HUES48 (cell line): ENCODE results near the gene CYSTM1.
"Not testable (repeated sequence)": the region's sequence is repeated elsewhere in the genome, so short reads cannot be mapped to it uniquely, and the experiment has no call there.

ENCODE experiments used
- H3K27ac ChIP-seq: one replicate; pipeline ENCODE4 v1.7.0; 2013; ENCODE audit warnings: low read depth, low read length, inconsistent platforms
- H3K27me3 ChIP-seq: 2 replicates; pipeline ENCODE4 v1.6.1; 2013; ENCODE audit warnings: mild to moderate bottlenecking, low read length; ENCODE audit not compliant: control insufficient read depth, insufficient read depth
- H3K36me3 ChIP-seq: 2 replicates; pipeline ENCODE4 v1.6.1; 2013; ENCODE audit warnings: low read length; ENCODE audit not compliant: control insufficient read depth, insufficient read depth
- H3K4me1 ChIP-seq: 2 replicates; pipeline ENCODE4 v1.6.1; 2013; ENCODE audit warnings: mild to moderate bottlenecking, low read length; ENCODE audit not compliant: control insufficient read depth, insufficient read depth
- H3K4me3 ChIP-seq: 2 replicates; pipeline ENCODE4 v1.5.1; 2013; ENCODE audit warnings: mild to moderate bottlenecking, low read depth, low read length
- H3K9ac ChIP-seq: 2 replicates; pipeline ENCODE4 v1.6.1; 2013; ENCODE audit warnings: mild to moderate bottlenecking, low read depth, low read length, moderate library complexity
- H3K9me3 ChIP-seq: 2 replicates; pipeline ENCODE4 v1.6.1; 2013; ENCODE audit warnings: low read length; ENCODE audit not compliant: control insufficient read depth, insufficient read depth

CYSTM1 gene

DNA sequence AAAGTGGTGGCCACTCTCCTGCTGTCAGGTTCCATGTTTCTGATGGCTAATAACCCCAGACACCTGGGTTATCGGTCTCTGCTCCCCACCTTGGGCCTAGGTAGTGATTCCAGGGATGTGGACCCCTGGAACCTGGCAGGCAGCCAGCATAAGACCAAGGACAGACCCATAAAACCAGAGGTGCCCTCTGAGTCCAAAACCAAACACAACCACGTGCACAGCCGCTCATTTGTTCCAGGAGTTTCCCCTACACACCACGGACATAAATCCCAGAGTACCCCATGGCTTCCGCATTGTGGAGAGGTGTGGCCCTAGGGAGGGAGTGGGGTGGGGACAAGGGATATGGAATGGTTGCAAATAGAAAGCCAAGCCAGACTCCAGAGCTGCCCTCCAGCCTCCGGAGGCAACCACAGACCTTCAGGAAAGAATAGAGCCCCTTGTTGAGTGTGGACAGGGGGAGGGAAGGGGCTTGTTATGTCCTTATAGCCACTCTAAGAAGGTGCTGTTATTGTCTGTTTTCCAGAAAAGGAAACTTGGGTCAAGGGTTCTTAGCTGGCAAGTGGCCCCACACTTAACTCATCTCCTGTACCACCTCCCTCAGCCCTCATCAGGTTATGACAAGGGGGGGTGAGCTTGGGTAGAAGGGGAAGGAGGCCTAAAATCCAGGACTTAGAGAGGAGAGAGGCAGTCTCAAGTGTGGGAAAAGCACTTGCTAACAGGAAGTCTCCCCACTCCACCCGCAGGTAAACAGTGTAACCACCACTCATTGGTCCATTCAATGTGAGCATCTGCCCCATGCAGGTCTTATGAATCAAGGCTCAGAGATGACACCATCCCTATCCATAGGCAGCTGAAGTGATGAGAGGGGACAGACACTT is 23.6 kb upstream of the CYSTM1 start:
- Histone ChIP-seq H3K27ac (no peak overlapping the region), H3K4me3 (no peak overlapping the region), H3K9ac (no peak overlapping the region), H3K4me1 (peaks cover 27% of the 10 kb centered on the region), H3K27me3 (peaks cover 45% of the 10 kb centered on the region), H3K9me3 (no peaks in the 10 kb centered on the region), H3K36me3 (no peaks in the 10 kb centered on the region)

DNA sequence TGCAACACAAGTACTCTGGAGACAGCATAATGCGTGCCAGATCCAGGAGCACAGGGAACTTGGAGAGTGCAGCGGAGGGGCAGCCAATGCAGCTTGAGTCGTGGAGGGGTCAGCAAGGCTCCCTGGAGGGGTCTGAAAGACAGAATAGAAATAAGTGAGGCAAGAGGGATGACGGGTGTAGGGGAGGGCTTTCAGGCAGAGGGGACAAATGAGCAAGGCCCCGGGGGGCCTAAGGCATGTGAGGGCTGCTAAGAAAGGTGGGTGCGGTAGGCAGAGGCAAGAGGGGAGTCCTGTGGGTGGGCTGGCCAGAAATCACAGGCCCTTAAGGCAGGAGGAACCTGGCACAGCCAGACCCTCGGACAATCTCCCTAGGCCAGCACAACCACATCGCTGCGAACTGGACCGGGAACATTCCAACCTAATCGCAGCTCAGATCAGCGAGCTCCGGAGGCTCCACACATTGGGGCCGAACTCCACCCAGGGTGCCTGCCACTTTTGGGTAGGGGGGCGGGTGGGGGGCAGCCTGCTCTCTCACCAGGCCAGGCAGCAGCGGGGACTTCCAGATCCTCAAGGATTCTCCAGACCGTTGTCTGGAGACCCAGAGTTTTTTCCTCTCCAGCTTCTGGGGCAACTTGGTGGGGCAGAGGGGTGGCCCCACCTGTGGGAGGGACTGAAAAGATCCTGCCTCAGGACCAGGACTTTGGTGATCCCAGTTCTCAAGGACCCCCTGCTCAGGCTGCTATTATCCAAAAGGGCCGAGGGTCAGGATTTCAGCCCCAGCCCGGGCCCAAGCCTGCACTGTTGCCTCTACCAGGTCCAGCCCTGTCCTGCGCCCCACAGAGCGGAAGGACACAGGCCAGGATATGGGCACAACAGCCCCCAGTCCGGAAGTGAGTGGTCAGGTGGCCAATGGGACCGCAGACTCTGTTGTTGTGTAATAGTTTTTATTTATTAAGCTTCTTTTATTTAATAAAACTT is 22.7 kb upstream of the CYSTM1 start:
- Histone ChIP-seq H3K4me3 (no peak overlapping the region), H3K27me3 (peaks cover 36% of the 10 kb centered on the region), H3K9me3 (no peaks in the 10 kb centered on the region), H3K36me3 (no peaks in the 10 kb centered on the region), H3K4me1 (peaks cover 30% of the 10 kb centered on the region), H3K27ac (no peak overlapping the region), H3K9ac (no peak overlapping the region)

DNA sequence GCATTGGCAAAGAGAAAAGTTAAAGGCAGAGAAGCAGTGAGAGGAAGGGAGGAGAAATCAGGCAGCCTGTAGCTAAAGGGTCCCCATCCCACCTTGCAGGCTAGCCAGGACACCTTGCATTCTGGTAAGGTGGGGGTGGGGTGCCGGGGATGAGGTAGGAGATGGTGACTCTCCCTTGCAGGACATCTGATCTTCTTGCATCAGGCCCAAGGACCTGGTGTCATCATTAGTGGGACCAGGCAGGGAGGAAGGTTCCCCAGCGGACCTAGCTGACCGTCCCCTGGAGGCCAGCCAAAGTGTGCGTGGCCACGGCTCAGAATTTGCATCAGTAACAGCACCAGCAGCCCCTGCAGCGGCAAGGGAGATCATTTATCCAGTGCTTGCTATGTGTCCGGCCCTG is 21.7 kb upstream of the CYSTM1 start:
- H3K9ac ChIP-seq = no peak overlapping the region
- H3K4me3 ChIP-seq = no peak overlapping the region

DNA sequence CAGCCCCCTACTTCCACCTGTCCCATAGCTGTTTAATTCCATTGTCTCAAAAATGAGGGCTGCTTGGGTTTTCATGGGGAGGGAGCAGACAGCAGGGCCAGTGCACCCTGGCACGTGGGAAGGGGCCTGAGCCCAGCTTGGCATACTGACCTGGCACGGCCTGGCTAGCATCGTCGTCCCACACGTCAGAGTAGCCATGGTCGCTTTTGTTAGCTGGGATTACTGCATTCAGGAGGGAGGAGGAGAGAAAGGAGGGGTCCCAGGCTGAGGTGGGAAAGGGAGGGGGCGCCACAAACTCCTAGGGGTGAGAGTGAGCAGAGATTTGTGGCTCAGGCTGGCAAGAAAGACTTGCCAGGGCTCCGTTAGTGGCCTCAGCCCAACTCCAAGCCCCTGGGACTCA is 21.1 kb upstream of the CYSTM1 start:
- Histone ChIP-seq H3K4me3 (no peak overlapping the region), H3K9me3 (no peaks in the 10 kb centered on the region), H3K27me3 (peaks cover 21% of the 10 kb centered on the region), H3K27ac (no peak overlapping the region), H3K4me1 (peaks cover 25% of the 10 kb centered on the region), H3K36me3 (no peaks in the 10 kb centered on the region), H3K9ac (no peak overlapping the region)

More for the DNA sequence above, 21.7 kb upstream of the CYSTM1 start:
- peaks cover 29% of the 10 kb centered on the region for H3K4me1 ChIP-seq
- no peaks in the 10 kb centered on the region for H3K9me3 ChIP-seq
- H3K36me3 ChIP-seq = no peaks in the 10 kb centered on the region
- peaks cover 26% of the 10 kb centered on the region for H3K27me3 ChIP-seq
- no peak overlapping the region for H3K27ac ChIP-seq

DNA sequence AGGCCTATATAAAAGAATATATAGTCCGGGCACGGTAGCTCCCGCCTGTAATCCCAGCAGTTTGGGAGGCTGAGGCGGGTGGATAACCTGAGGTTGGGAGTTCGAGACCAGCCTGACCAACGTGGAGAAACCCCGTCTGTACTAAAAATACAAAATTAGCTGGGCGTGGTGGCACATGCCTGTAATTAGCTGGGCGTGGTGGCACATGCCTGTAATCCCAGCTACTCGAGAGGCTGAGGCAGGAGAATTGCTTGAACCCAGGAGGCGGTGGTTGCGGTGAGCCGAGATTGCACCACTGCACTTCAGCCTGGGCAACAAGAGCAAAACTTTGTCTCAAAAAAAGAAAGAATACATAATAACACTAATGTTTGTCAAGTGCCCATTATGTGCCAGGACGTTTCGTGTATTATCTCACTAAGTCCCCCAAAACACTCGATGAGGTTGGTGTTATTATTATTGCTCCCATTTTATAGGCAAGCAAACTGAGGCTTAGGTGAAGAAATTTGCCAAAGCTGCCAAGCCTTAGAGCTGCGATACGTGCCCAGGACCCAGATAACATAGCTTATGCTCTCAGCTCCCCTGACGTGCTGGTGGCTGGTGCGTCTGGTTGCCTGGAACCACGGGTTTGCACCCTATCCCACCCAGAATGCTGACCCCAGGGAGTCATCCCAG is 20.1 kb upstream of the CYSTM1 start:
- H3K36me3 ChIP-seq, H3K4me3 ChIP-seq, H3K9me3 ChIP-seq, H3K9ac ChIP-seq, H3K27ac ChIP-seq: not testable (repeated sequence)
- H3K27me3 ChIP-seq = peaks cover 21% of the 10 kb centered on the region
- H3K4me1 ChIP-seq = peaks cover 25% of the 10 kb centered on the region

DNA sequence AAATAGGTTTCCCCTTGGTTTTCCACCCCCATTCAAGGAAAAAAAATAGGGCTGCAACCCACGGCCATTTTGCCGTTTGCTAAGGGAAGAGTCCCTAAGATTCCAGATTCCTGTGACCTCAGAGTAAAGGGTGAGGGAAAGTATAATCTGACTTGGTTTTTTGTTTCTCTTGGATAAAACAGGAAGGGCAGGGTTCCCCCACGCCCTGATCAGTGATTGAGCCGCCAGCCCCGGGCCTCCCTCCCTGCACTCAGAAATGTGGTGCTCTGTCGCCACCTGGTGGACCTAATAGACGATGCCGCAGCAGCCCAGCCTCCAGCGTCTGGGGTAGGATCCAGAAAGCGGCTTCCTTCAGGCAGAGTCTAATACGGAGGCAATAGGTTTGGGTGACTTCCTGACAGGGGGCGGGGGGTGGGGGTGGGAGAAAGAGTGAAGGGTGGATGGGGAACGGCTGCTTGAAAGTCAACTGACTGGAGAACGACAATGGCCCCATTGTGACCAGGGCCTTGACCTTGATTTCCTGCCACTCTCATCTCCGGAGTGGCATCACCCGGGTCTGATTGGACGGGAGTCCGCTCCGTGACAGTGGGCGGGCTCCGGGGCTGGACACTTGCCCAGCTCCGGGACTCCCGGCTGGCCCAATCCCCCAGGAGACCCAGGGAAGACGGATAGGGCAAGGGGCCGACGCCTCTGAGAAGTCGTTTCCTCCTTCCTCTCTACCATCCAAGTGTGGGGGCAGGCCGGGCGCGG is 17.8 kb upstream of the CYSTM1 start:
- Histone ChIP-seq H3K27me3 (peaks cover 16% of the 10 kb centered on the region; the same call in 1 of the 2 replicates), H3K9ac (no peak overlapping the region), H3K9me3 (no peaks in the 10 kb centered on the region), H3K36me3 (no peaks in the 10 kb centered on the region), H3K4me1 (peaks cover 24% of the 10 kb centered on the region), H3K27ac (no peak overlapping the region), H3K4me3 (peak overlapping the region; percentile 51)

DNA sequence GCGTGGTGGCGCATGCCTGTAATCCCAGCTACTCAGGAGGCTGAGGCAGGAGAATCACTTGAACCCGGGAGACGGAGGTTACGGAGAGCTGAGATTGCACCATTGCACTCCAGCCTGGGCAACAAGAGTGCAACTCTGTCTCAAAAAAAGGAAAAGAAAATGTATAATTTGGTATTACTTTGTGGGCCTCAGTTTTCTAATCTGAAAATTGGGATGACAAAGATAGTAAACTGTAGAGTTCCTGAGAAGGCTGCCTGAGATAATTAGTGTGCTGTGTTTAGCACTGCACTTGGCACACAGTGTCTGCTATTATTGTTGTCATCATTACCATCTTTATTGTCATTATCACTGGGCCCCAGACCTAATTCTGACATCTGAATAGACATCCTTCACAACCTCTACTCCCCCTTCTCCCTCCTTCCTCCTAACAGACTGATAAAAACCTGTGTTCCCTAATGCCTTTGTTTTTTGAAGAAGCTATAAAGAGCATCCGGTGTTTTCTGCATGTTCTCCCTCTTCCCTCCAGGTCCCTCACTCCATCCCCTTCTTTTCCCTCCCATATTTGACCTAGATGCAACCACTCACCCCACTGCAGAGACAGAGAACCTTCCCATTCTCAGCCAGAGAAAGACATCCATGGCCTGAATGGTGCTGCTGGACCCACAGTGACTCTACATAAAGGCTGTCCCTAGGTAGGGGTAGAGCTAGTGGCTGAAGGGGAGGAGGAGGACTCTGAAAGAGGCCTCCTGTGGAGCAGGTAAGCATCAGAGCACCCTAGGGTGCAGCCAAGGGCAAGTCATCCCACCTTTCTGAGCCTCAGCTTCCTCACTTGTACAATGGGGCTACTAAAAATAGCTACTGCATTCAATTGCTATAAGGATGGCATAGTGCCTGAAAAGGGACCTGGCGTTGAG is 15.7 kb upstream of the CYSTM1 start:
- Histone ChIP-seq H3K27me3 (no peaks in the 10 kb centered on the region), H3K36me3 (no peaks in the 10 kb centered on the region), H3K27ac (no peak overlapping the region), H3K4me3 (no peak overlapping the region), H3K9me3 (no peaks in the 10 kb centered on the region), H3K4me1 (peaks cover 4% of the 10 kb centered on the region; the same call in 1 of the 2 replicates), H3K9ac (no peak overlapping the region)

DNA sequence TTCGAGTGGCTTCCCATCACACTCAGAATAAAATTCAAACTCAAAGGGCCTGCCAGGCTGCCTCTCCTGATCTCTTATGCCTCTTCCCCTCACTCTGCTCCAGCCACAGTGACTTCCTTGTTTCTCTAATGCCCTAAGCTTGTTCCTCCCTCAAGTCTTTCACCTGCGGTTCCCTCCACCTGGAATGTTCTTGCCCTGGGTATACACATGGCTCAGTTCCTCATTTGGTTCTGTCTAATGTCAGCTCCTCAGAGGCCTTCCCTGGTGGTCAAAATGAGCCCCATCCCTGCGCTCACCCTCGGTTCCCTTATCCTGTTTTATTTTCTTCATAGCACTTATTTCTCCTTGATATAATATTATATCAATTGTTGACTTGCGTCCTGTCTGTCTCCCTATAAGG is 12.7 kb upstream of the CYSTM1 start:
- Histone ChIP-seq H3K27ac (no peak overlapping the region), H3K27me3 (no peaks in the 10 kb centered on the region), H3K4me3 (no peak overlapping the region), H3K36me3 (no peaks in the 10 kb centered on the region), H3K4me1 (no peaks in the 10 kb centered on the region), H3K9me3 (no peaks in the 10 kb centered on the region), H3K9ac (no peak overlapping the region)

DNA sequence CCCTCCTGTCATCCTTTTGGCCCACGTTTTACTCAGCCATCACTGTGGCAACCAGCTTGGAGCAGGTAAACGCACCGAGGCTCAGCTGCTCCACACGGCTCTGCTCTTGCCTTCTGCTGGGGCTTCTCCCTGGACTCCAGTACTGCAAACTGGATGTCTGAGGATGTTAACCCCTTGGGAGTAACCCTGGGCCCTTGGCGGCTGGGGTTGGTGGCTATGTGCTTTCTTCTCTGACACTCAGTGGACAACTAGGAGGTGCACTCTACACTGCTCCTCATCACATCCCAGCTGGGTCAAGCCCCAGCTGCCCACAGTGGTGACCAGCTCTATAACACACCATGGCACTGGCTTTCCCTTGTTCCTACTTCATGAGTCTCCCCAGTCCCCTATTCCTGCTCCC is 12.2 kb upstream of the CYSTM1 start:
- no peaks in the 10 kb centered on the region for H3K27me3 ChIP-seq
- H3K9me3 ChIP-seq = no peaks in the 10 kb centered on the region
- H3K4me1 ChIP-seq = no peaks in the 10 kb centered on the region
- H3K36me3 ChIP-seq = no peaks in the 10 kb centered on the region
- H3K9ac ChIP-seq = no peak overlapping the region
- H3K27ac ChIP-seq = no peak overlapping the region
- no peak overlapping the region for H3K4me3 ChIP-seq
